SH-SY5Y (cell line): ENCODE results near the gene FOXP1.

ENCODE experiments used
- GATA2 ChIP-seq: IDR thresholded peaks from 2 replicates; pipeline ENCODE4 v1.6.1; 2011; ENCODE audit warnings: mild to moderate bottlenecking, low read depth, low read length
- GATA3 ChIP-seq: IDR thresholded peaks from 2 replicates; pipeline ENCODE4 v1.6.1; 2011; ENCODE audit warnings: low read depth, mild to moderate bottlenecking, low read length, moderate library complexity

DNA sequence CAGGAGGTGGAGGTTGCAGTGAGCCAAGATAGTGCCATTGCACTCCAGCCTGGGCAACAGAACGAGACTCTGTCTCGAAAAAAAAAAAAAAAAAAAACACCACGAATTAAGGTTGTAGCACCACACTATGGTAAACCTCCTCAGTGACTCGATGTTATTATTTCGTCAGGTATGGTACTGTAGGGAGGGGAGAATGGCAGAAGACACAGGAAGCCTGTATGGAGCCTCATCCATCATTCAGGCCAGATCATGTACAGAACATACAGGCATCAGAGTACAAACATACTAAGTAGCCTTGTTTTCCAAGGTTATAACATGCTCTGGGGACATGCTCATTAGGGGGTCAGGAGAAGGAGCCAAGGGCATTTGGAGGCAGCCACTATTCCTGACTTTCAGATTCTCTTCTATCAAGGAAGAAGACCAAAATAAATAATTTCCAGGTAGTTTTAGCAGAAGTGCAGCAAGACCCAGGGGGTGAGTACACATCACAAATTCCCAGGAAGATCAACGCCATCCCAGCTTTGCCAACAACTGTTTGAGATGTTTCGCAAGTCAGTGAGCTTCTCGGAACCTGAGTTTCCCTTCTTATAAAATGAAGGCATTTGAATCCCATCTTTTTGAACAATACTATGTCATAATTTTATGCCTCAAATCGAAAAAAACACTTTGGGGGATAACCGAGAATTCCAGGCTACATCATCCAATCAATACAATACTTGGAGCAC, 79.8 kb downstream of the FOXP1 start:
- TF ChIP-seq GATA3 = no peak
- TF ChIP-seq GATA2 = no peak
